Astrocyte (in vitro differentiated cells and primary cell): ENCODE data around the gene SPDYE16. TPM values are rescaled to one million over a fixed set of nuclear protein-coding genes. Genes with fewer than 3 reads are reported as not detected.

Source experiments
- DNase-seq: peaks from one replicate; pipeline ENCODE4 v3.0.0-alpha.2; 2010; ENCODE audit warnings: low read depth
- FAIRE-seq: peaks from 2 replicates; lab custom pipeline; 2011; peaks lifted over from hg19 to GRCh38; lab: Jason Lieb, UNC
- H2AFZ ChIP-seq: 2 replicates; pipeline ENCODE4 v1.6.0; 2012; ENCODE audit warnings: low read depth, low read length, inconsistent platforms
- H3K27ac ChIP-seq: 2 replicates; pipeline ENCODE4 v1.5.1; 2011; ENCODE audit warnings: low read depth, low read length, inconsistent platforms
- H3K27me3 ChIP-seq: 2 replicates; pipeline ENCODE4 v1.6.0; 2011; ENCODE audit warnings: low read length, inconsistent platforms; ENCODE audit not compliant: insufficient read depth
- H3K36me3 ChIP-seq: 2 replicates; pipeline ENCODE4 v1.5.1; 2011; ENCODE audit warnings: low read length, inconsistent platforms; ENCODE audit not compliant: insufficient read depth
- H3K4me1 ChIP-seq: 2 replicates; pipeline ENCODE4 v1.5.1; 2011; ENCODE audit warnings: low read length, inconsistent platforms; ENCODE audit not compliant: insufficient read depth
- H3K4me2 ChIP-seq: 2 replicates; pipeline ENCODE4 v1.6.0; 2012; ENCODE audit warnings: low read length, inconsistent platforms
- H3K4me3 ChIP-seq: 2 replicates; pipeline ENCODE4 v1.5.1; 2011; ENCODE audit warnings: low read depth, mild to moderate bottlenecking, low read length, inconsistent platforms; ENCODE audit not compliant: insufficient read depth
- H3K79me2 ChIP-seq: 2 replicates; pipeline ENCODE4 v1.6.0; 2012; ENCODE audit warnings: mild to moderate bottlenecking, low read length, inconsistent platforms; ENCODE audit not compliant: insufficient read depth
- H3K9ac ChIP-seq: 2 replicates; pipeline ENCODE4 v1.6.0; 2012; ENCODE audit warnings: mild to moderate bottlenecking, low read length, inconsistent platforms
- H3K9me3 ChIP-seq: 2 replicates; pipeline ENCODE4 v1.5.1; 2012; ENCODE audit warnings: low read depth, mild to moderate bottlenecking, low read length, inconsistent platforms; ENCODE audit not compliant: insufficient read depth
- H4K20me1 ChIP-seq: 2 replicates; pipeline ENCODE4 v1.6.0; 2012; ENCODE audit warnings: low read length, inconsistent platforms; ENCODE audit not compliant: insufficient read depth
- H3K27ac Mint-ChIP-seq: one replicate; pipeline ENCODE4 v1.8.0; 2021; ENCODE audit warnings: mild to moderate bottlenecking, mixed read lengths; ENCODE audit not compliant: unreplicated experiment
- H3K27me3 Mint-ChIP-seq: one replicate; pipeline ENCODE4 v1.8.0; 2021; ENCODE audit warnings: low read depth, mixed read lengths; ENCODE audit not compliant: unreplicated experiment
- H3K36me3 Mint-ChIP-seq: one replicate; pipeline ENCODE4 v1.8.0; 2021; ENCODE audit warnings: low read depth, mixed read lengths; ENCODE audit not compliant: unreplicated experiment
- H3K4me1 Mint-ChIP-seq: one replicate; pipeline ENCODE4 v1.8.0; 2021; ENCODE audit warnings: low read depth, mixed read lengths; ENCODE audit not compliant: unreplicated experiment
- H3K4me3 Mint-ChIP-seq: one replicate; pipeline ENCODE4 v1.8.0; 2021; ENCODE audit warnings: mild to moderate bottlenecking, moderate library complexity, mixed read lengths; ENCODE audit not compliant: unreplicated experiment
- H3K9me3 Mint-ChIP-seq: one replicate; pipeline ENCODE4 v1.8.0; 2021; ENCODE audit warnings: mild to moderate bottlenecking, mixed read lengths; ENCODE audit not compliant: unreplicated experiment
- EZH2 ChIP-seq: IDR thresholded peaks from 2 replicates; pipeline ENCODE4 v1.6.1; 2012; ENCODE audit warnings: mild to moderate bottlenecking, low read length, inconsistent platforms; ENCODE audit not compliant: insufficient read depth
- total RNA-seq: library from RNA; stranded (reverse); gene quantifications from 2 replicates; pipeline ENCODE4 v1.2.1, GENCODE V29; 2021
- TF ChIP-seq, protein P1 (sequence below): IDR thresholded peaks from 2 replicates; pipeline ENCODE4 v1.5.1; 2011; ENCODE audit warnings: low read depth, mild to moderate bottlenecking, inconsistent platforms, low read length, moderate library complexity; ENCODE audit not compliant: insufficient read depth

Gene SPDYE16
- total RNA-seq, 1 donor from 2014 or later, result not detected

DNA sequence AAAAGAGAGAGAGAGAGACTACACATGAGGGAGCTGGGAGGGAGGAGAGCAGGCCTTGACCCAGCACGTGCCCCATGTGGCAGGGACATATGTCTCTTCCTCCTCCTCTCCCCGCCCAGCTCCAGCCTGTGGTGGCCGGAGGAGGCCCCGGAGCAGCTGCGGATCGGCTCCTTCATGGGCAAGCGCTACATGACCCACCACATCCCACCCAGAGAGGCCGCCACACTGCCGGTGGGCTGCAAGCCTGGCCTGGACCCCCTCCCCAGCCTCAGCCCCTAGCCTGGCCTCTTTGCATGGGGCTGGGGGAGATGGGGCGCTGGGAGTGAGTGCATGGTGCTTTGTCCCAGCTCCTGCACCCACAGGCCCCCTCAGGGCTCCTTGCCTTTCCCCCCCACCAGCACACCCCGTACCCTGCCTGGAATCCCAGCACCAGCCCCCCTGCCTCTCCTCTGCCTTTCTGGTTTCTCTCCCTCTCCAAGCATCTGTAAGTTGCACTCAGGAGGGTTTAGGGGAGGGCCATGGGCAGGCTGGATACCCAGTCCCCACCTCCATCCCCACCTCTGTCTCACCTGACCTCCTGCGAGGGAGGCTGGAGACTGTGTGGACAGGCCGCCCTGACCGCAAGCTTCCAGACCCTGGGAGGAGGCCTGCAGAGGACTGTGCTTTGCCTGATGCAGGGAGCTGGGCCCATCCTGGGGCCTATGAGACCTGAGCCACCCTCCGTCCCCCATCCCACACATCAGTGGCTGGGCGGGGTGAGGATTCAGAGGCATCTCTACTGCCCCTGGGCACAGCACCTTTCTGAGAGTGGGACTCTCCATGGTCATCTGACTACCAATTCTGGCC is 27.9 kb downstream of the SPDYE16 start:
- Histone ChIP-seq H3K79me2 (no peaks in the 10 kb centered on the region), H3K36me3 (no peaks in the 10 kb centered on the region), H3K9me3 (no peaks in the 10 kb centered on the region), H3K27ac (no peak overlapping the region), H3K4me1 (peaks cover 2% of the 10 kb centered on the region), H4K20me1 (no peaks in the 10 kb centered on the region), H2AFZ (no peak overlapping the region), H3K9ac (no peak overlapping the region), H3K27me3 (no peaks in the 10 kb centered on the region), H3K4me3 (no peak overlapping the region), H3K4me2 (no peak overlapping the region)
- no peak for FAIRE-seq
- no peaks in the 10 kb centered on the region for H3K27me3 Mint-ChIP-seq
- no peaks in the 10 kb centered on the region for H3K36me3 Mint-ChIP-seq
- H3K4me1 Mint-ChIP-seq, result no peaks in the 10 kb centered on the region
- TF ChIP-seq, protein P1, sequence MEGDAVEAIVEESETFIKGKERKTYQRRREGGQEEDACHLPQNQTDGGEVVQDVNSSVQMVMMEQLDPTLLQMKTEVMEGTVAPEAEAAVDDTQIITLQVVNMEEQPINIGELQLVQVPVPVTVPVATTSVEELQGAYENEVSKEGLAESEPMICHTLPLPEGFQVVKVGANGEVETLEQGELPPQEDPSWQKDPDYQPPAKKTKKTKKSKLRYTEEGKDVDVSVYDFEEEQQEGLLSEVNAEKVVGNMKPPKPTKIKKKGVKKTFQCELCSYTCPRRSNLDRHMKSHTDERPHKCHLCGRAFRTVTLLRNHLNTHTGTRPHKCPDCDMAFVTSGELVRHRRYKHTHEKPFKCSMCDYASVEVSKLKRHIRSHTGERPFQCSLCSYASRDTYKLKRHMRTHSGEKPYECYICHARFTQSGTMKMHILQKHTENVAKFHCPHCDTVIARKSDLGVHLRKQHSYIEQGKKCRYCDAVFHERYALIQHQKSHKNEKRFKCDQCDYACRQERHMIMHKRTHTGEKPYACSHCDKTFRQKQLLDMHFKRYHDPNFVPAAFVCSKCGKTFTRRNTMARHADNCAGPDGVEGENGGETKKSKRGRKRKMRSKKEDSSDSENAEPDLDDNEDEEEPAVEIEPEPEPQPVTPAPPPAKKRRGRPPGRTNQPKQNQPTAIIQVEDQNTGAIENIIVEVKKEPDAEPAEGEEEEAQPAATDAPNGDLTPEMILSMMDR, result no peak
- no peak for TF ChIP-seq EZH2
- no peak overlapping the region for H3K4me3 Mint-ChIP-seq
- H3K27ac Mint-ChIP-seq, result no peak overlapping the region
- no peak for DNase-seq
- H3K9me3 Mint-ChIP-seq, result peaks cover 1% of the 10 kb centered on the region

DNA sequence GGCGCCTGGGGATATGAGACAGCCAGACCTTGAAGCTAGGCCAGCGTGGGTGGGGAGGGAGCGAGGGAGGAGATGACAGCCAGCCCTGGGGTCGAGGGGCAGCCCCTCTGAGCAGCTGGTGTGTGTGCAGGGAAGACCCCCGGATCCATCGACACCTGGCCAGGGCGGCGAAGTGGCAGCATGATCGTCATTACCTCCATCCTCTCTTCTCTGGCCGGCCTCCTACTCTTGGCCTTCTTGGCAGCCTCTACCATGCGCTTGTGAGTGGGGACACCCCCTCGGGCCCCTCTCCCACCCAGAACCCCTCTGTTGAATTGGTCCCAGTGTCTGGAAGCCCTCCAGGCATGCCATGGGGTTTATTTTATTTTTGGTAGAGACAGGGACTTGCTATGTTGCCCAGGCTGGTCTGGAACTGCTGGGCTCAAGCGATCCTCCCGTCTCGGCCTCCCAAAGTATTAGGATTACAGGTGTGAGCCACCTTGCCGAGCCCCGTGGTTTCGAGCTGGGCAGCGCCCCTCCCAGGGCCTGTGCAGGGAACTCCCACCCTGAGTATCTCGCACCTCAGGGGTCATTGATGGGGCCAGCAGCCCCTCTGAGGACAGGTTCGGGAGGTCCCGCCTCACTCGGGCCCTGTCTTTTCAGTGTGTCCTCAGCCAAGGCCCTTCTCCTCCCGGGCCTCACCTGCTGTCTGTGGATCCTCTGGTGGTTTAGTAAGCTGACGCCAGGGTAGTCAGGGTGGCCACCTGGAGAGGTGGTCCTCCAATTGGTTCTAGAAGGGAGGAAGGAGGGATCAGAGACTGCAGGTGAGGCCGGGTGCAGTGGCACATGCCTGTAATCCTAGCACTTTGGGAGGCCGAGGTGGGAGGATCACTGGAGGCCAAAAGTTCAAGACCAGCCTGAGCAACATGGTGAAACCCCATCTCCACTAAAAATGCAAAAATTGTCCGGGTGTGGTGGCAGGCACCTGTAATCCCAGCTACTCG is 29.0 kb downstream of the SPDYE16 start:
- Histone ChIP-seq H3K4me3 (no peak overlapping the region), H3K36me3 (no peaks in the 10 kb centered on the region), H3K27ac (no peak overlapping the region), H3K79me2 (no peaks in the 10 kb centered on the region), H2AFZ (no peak overlapping the region), H4K20me1 (no peaks in the 10 kb centered on the region), H3K9ac (no peak overlapping the region), H3K27me3 (no peaks in the 10 kb centered on the region), H3K4me1 (peaks cover 5% of the 10 kb centered on the region), H3K4me2 (no peak overlapping the region), H3K9me3 (no peaks in the 10 kb centered on the region)
- Mint-ChIP-seq H3K27me3 (no peaks in the 10 kb centered on the region), H3K27ac (no peak overlapping the region), H3K9me3 (peaks cover 1% of the 10 kb centered on the region), H3K4me3 (no peak overlapping the region), H3K36me3 (no peaks in the 10 kb centered on the region), H3K4me1 (peaks cover 5% of the 10 kb centered on the region)
- FAIRE-seq (no peak), DNase-seq (no peak)
- TF ChIP-seq EZH2, result no peak
- TF ChIP-seq, protein P1, result no peak
